Epithelial cell of proximal tubule (primary cell): ENCODE results near the gene BLMH. TPM values are rescaled to one million over a fixed set of nuclear protein-coding genes. Genes with fewer than 3 reads are reported as not detected.

Experiments used
- DNase-seq: peaks from one replicate; pipeline ENCODE4 v3.0.0-alpha.2; 2011; ENCODE audit warnings: low read depth
- H3K4me3 ChIP-seq: 2 replicates; pipeline ENCODE4 v1.5.1; 2011; ENCODE audit warnings: low read depth, mild to moderate bottlenecking, low read length
- total RNA-seq: library from RNA; depleted of rRNA; stranded (reverse); fragments of >200 nt; gene quantifications from 2 replicates; pipeline ENCODE4 v1.2.3, GENCODE V29; 2015
- TF ChIP-seq, protein P1 (sequence below): conservative IDR thresholded peaks from 2 replicates; pipeline ENCODE4 v1.5.1; 2012; ENCODE audit warnings: low read depth, mild to moderate bottlenecking, low read length

Gene BLMH
- total RNA-seq, 1 donor from 2014 or later = 16.8 TPM

DNA sequence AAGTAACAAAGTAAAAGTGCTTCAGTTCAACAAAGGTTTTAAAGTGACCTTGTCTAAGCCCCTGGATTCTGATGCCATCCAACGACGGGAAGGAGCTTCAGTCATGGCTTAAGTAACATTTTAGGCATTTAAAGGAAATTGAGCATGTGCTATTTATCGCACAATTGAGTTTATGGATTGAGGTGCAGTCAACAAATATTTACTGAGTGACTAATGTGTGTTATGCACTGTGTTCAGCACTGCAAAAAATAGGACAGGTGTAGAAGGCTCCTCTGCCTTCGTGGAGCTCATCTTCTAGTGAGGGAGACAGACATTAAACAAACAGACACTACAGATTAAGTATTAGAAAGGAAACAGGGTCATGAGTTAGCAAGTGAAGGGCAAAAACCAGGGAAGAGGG is 29.6 kb upstream of the BLMH start:
- TF ChIP-seq, protein P1, sequence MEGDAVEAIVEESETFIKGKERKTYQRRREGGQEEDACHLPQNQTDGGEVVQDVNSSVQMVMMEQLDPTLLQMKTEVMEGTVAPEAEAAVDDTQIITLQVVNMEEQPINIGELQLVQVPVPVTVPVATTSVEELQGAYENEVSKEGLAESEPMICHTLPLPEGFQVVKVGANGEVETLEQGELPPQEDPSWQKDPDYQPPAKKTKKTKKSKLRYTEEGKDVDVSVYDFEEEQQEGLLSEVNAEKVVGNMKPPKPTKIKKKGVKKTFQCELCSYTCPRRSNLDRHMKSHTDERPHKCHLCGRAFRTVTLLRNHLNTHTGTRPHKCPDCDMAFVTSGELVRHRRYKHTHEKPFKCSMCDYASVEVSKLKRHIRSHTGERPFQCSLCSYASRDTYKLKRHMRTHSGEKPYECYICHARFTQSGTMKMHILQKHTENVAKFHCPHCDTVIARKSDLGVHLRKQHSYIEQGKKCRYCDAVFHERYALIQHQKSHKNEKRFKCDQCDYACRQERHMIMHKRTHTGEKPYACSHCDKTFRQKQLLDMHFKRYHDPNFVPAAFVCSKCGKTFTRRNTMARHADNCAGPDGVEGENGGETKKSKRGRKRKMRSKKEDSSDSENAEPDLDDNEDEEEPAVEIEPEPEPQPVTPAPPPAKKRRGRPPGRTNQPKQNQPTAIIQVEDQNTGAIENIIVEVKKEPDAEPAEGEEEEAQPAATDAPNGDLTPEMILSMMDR = no peak
- DNase-seq = no peak
- no peak overlapping the region for H3K4me3 ChIP-seq

DNA sequence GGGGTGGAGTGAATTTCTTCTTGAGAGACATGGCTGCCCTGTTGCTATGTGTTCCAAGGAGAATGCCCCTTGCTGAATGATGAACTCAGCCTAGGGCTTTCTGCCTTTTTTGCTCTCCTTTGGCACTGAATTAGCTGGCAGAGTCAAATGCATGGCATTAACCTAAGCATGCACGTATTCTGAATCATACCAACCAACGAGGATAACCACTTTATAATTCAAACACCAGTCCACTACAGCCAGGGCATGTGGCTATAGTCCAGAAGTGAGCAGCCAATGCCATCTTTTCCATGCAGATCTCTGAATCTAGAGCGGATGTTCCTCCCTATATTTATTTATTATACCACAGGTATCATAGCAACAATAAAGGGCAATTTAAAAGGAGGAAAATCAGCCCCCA is 26.4 kb upstream of the BLMH start:
- TF ChIP-seq, protein P1 = no peak
- H3K4me3 ChIP-seq = no peak overlapping the region
- no peak for DNase-seq

DNA sequence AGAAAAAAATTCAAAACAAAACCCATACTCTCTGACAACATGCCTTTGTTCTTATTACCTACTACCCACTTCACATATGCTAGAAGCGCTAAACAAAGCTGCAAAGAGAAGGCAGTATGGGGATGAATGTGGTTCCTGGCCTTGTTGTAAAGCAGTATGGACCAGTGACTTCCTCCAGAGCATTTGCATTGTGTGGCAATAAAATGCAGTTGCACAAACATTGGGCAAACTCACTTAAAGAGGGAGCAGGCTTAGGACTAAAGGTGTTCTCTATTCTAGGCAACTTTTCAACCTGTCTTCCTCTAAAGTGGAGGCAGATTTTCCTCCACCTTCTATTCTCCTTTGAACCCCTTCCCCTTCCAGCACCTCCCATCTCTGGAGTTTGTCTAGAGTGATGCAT is 25.0 kb upstream of the BLMH start:
- DNase-seq = no peak
- TF ChIP-seq, protein P1 = no peak
- H3K4me3 ChIP-seq = no peak overlapping the region

DNA sequence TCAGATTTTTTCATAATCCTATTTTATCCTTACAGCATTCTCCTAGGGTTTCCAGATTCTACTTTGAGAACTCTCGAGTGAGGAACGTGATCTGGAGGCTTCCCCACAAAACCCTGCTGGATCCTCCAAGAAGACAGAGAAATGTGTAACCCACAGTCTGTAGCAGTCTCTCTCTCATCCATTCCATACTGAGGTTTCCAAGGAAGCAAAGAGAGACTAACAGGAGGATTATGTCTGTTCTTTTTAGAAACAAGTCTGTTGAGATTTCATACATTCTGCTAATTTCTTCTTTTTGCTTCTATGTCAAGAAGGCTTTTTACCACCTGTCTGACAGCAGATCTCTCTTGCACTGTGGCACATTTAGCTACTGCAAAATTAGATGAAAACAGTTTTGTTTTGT is 23.4 kb upstream of the BLMH start:
- TF ChIP-seq, protein P1 = no peak
- H3K4me3 ChIP-seq = no peak overlapping the region
- no peak for DNase-seq

DNA sequence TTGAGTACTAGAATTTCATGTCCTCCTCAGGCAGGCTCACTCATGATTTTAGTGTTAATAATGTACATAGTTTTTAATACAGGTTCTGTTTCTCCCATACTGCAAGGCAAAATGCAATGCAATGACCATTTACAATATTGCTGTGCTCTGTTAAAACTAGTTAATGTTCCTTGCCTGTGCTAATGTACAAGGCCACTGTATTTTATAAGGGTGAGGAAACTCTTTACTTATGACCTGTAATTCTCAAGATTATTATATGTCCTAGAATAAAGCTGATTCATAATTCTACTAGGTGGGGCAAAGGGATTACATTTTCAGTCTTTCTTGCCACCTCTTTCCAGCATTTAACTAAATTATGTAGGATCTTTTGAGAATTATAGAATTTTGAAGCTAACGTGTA is 22.7 kb upstream of the BLMH start:
- no peak overlapping the region for H3K4me3 ChIP-seq
- TF ChIP-seq, protein P1 = no peak
- DNase-seq = no peak

DNA sequence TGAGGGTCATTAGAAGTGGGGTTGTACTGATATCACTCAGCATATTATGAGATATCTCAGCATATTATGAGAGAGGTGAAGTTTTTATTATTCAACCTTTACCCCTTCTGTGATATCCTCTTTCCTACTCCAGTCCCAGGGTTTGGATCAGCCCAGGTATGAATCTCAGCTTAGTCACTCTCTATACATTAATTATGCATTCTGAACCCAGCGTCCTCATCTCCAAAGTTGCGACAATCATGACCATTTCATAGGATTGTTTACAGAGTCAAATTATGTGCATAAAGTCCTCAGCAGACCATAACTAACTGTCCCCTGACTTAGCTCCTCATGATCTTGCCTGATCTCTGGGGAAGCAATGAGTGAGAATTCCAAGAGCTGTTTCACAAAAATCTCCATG is 20.5 kb upstream of the BLMH start:
- TF ChIP-seq, protein P1 = no peak
- DNase-seq = no peak

DNA sequence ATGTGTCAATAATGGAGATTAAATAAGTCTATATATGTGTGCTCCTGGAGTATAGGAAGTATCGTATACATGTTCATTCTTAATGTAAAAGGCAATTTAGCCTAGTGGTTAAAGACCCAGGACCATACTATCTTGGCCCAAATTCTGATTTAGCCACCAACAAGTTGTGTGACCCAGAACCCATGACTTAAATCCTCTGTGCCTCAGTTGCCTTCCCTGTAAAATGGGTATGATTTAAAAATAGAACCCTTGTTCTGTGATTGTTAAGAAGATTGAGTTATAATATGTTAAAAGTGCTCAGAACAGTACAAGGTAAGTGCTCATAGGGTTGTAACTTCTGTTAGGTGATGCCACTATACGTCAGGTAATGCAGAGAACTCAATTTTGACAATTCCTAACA is 18.8 kb upstream of the BLMH start:
- DNase-seq = no peak
- H3K4me3 ChIP-seq = no peak overlapping the region
- TF ChIP-seq, protein P1 = no peak

More for the DNA sequence above, 20.5 kb upstream of the BLMH start:
- no peak overlapping the region for H3K4me3 ChIP-seq
